Stimulated activated naive CD8-positive, alpha-beta T cell treated with anti-CD3 and anti-CD28 coated beads, Interleukin-15, Interleukin-2, amounts not matched to agents 100 ng/mL and 50 ng/mL, for 24 hours (primary cell): ENCODE measurements around the gene ZNF555.

Source experiments
- H3K27ac Mint-ChIP-seq: one replicate; pipeline ENCODE4 v1.8.0; 2021; ENCODE audit warnings: mild to moderate bottlenecking, mixed read lengths
- H3K27me3 Mint-ChIP-seq: one replicate; pipeline ENCODE4 v1.8.0; 2021; ENCODE audit warnings: mixed read lengths
- H3K36me3 Mint-ChIP-seq: one replicate; pipeline ENCODE4 v1.8.0; 2021; ENCODE audit warnings: low read depth, mixed read lengths
- H3K4me1 Mint-ChIP-seq: one replicate; pipeline ENCODE4 v1.8.0; 2021; ENCODE audit warnings: low read depth, mixed read lengths
- H3K4me3 Mint-ChIP-seq: one replicate; pipeline ENCODE4 v1.8.0; 2021; ENCODE audit warnings: mild to moderate bottlenecking, mixed read lengths
- H3K9me3 Mint-ChIP-seq: one replicate; pipeline ENCODE4 v1.8.0; 2021; ENCODE audit warnings: mixed read lengths

ZNF555 gene

DNA sequence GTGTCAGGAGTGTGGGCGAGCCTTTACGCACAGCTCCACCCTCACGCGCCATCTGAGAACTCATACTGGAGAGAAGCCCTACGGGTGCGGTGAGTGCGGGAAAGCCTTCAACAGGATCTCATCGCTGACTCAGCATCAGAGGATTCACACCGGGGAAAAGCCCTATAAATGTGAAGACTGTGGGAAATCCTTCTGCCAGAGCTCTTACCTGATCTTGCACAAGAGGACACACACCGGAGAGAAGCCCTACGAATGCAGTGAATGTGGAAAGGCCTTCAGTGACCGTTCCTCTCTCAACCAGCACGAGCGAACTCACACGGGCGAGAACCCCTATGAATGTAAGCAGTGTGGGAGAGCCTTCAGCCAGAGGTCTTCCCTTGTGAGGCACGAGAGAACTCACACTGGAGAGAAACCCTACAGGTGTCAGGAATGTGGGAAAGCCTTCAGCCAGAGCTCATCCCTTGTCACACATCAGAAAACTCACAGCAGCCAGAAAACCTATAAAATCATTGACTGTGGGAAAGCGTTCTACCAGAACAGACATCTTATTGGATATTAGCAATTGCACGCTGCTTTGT, 6.9 kb upstream of the ZNF555 start:
- Mint-ChIP-seq H3K36me3 (peaks cover 52% of the 10 kb centered on the region), H3K9me3 (peaks cover 22% of the 10 kb centered on the region), H3K27me3 (no peaks in the 10 kb centered on the region), H3K27ac (no peak overlapping the region), H3K4me1 (no peaks in the 10 kb centered on the region), H3K4me3 (no peak overlapping the region)

DNA sequence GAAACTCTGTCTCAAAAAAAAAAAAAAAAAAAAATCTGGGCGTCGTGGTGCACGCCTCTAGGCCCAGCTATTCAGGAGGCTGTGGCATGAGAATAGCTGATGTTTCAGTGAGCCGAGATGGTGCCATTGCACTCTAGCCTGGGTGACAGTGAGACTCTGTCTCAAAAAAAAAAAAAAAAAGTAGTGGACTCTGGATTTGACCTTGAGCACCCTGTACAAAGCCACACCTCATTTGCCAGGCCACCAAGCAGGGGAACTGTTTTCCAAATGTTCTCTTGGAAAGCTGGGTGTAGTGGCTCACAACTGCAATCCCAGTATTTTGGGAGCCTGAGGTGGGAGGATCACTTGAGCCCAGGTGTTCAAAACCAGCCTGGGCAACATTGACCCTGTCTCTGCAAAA, 3.8 kb upstream of the ZNF555 start:
- Mint-ChIP-seq H3K27ac (no peak overlapping the region), H3K4me3 (no peak overlapping the region), H3K27me3 (no peaks in the 10 kb centered on the region), H3K9me3 (peaks cover 22% of the 10 kb centered on the region), H3K36me3 (peaks cover 42% of the 10 kb centered on the region), H3K4me1 (peaks cover 4% of the 10 kb centered on the region)

- H3K27me3 Mint-ChIP-seq: no peaks in the 10 kb centered on the region
- H3K27ac Mint-ChIP-seq: no peak overlapping the region
- H3K36me3 Mint-ChIP-seq: peaks cover 17% of the 10 kb centered on the region
- H3K4me3 Mint-ChIP-seq: peak overlapping the region; percentile 65
- no peaks in the 10 kb centered on the region for H3K9me3 Mint-ChIP-seq
- peaks cover 10% of the 10 kb centered on the region for H3K4me1 Mint-ChIP-seq
Observed at GRCh38 chr19:2841855-2842574, 740 bp downstream of the ZNF555 start.

DNA sequence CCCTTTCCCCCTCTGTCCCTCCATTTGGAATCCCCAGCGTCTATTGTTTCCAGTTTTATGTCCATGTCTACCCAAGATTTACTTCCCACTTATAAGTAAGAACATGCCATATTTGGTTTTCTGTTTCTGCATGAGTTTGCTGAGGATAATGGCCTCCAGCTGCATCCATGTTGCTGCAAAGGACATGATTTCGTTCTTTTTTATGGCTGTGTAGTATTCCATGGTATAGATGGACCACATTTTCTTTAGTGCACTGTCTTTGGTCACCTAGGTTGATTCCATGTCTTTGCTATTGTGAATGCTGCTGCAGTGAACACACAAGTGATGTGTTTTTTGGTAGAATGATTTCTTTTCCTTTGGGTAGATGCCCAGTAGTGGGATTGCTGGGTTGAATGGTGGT, 3.8 kb downstream of the ZNF555 start:
- no peak overlapping the region for H3K4me3 Mint-ChIP-seq
- no peaks in the 10 kb centered on the region for H3K27me3 Mint-ChIP-seq
- no peak overlapping the region for H3K27ac Mint-ChIP-seq
- peaks cover 16% of the 10 kb centered on the region for H3K4me1 Mint-ChIP-seq
- H3K36me3 Mint-ChIP-seq: peaks cover 20% of the 10 kb centered on the region
- peaks cover 5% of the 10 kb centered on the region for H3K9me3 Mint-ChIP-seq

DNA sequence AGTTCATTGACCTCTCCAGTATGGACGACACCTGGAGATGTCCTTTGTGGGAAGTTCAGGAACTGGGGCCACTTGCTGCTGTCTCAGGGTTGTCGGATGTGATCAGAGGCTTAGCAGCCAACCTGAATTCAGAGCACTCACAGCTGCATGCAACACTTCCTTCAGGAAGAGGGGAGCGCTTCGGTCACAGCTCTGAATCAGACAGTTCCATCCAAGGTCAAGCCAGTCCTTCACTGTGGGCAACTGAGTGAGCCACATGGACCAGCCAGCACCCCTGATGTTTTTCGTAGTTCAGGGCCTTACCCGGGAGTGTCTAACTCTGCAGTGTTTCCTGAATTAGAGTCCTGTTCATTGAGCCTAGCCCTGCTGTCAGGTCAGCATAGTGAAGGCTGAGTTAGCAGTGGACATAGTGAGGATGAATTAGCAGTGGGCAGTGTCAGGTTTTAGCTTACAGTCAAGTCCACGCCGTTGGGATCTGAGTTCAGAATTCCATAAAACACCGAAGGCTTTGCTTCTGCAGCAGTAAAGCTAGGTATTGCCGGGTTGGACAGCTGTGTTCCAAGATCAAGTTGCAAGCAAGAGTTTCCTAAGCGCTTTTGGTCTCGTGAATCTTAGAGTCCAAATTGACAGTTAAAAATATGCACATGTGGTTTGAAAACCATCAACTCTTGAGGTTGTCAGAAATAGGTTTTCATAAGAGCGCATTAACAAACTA, 5.1 kb downstream of the ZNF555 start:
- no peak overlapping the region for H3K27ac Mint-ChIP-seq
- H3K36me3 Mint-ChIP-seq: peaks cover 33% of the 10 kb centered on the region
- peaks cover 23% of the 10 kb centered on the region for H3K4me1 Mint-ChIP-seq
- peaks cover 14% of the 10 kb centered on the region for H3K9me3 Mint-ChIP-seq
- H3K4me3 Mint-ChIP-seq: no peak overlapping the region
- no peaks in the 10 kb centered on the region for H3K27me3 Mint-ChIP-seq

DNA sequence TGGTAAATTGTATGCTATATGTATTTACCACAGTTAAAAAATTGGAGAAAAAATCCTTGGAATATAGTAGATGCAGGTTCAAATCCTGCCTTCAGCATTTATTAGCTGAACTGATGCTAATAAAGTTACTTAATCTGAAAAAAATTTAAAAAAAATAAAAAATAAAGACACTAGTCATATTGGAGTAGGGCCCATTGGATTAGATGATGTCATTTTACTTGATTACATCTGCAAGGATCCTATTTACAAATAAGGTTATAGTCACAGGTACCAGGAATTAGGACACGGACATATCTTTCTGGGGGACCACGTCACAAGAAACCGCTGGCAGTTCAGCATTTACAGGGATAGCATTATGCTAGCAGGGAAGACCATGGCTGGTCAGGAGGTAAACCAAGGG, 6.2 kb downstream of the ZNF555 start:
- peaks cover 18% of the 10 kb centered on the region for H3K4me1 Mint-ChIP-seq
- H3K27ac Mint-ChIP-seq: no peak overlapping the region
- H3K4me3 Mint-ChIP-seq: no peak overlapping the region
- H3K27me3 Mint-ChIP-seq: no peaks in the 10 kb centered on the region
- H3K9me3 Mint-ChIP-seq: peaks cover 24% of the 10 kb centered on the region
- H3K36me3 Mint-ChIP-seq: peaks cover 44% of the 10 kb centered on the region

DNA sequence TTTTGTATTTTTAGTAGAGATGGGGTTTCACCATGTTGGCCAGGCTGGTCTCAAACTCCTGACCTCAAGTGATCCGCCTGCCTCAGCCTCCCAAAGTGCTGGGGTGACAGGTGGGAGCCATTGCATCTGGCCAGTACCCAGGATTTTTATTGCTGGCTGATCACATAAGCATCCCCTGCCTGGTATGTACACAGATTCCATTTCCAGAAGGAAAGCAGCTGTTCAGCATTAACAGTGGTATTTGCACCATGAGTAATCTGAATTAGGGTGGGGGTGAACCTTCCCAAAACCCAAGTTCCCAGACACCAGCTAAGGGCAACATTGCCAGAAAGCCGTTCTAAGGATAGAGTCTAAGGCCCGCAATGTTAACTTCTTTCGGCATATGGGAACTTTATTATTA, 7.3 kb downstream of the ZNF555 start:
- H3K9me3 Mint-ChIP-seq: peaks cover 33% of the 10 kb centered on the region
- H3K36me3 Mint-ChIP-seq: peaks cover 55% of the 10 kb centered on the region

DNA sequence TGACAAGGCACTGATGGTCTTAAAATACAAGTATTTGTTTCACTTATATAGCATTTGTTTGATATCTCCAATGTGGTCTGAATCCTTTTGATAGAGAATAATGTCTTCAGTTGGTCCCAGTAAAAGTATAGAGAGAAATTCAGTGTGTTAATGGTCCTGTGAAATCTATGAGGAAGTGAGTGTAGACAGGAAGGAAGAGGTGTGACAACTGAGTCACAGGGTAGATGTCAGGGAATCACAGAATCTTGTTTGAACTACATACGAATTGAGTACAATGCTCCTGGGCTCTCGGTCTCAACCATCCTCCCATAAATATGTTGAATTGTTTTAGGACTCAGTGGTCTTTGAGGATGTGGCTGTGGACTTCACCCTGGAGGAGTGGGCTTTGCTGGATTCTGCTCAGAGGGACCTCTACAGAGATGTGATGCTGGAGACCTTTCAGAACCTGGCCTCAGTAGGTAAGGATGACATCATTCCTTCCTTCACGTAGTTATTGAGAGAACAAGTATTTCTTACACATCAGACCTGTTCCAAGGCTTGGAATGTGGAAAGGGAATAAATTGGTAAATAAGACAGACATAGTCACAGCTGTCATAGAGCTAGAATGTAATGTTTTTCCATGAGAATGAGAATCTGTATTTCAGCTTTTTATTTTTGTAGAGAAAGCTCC, 9.1 kb downstream of the ZNF555 start:
- Mint-ChIP-seq H3K27me3 (no peaks in the 10 kb centered on the region), H3K36me3 (peaks cover 65% of the 10 kb centered on the region), H3K4me1 (peaks cover 13% of the 10 kb centered on the region), H3K27ac (no peak overlapping the region), H3K9me3 (peaks cover 47% of the 10 kb centered on the region), H3K4me3 (no peak overlapping the region)

More for the DNA sequence above, 7.3 kb downstream of the ZNF555 start:
- no peaks in the 10 kb centered on the region for H3K27me3 Mint-ChIP-seq
- H3K4me1 Mint-ChIP-seq: peaks cover 13% of the 10 kb centered on the region
- H3K4me3 Mint-ChIP-seq: no peak overlapping the region
- H3K27ac Mint-ChIP-seq: no peak overlapping the region

DNA sequence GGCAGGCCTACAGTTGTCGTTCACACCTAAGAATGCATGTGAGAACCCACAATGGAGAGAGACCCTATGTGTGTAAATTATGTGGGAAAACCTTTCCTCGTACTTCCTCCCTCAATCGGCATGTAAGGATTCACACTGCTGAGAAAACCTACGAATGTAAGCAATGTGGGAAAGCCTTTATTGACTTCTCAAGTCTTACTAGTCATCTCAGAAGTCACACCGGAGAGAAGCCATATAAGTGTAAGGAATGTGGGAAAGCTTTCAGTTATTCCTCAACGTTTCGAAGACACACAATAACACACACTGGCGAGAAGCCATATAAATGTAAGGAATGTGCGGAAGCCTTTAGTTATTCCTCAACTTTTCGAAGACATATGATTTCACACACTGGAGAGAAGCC, 11.3 kb downstream of the ZNF555 start:
- H3K27me3 Mint-ChIP-seq: no peaks in the 10 kb centered on the region
- H3K4me1 Mint-ChIP-seq: peaks cover 26% of the 10 kb centered on the region
- H3K27ac Mint-ChIP-seq: no peak overlapping the region
- H3K36me3 Mint-ChIP-seq: peaks cover 62% of the 10 kb centered on the region
- H3K9me3 Mint-ChIP-seq: peaks cover 55% of the 10 kb centered on the region
- no peak overlapping the region for H3K4me3 Mint-ChIP-seq

- Mint-ChIP-seq H3K4me1 (peaks cover 26% of the 10 kb centered on the region), H3K27ac (no peak overlapping the region), H3K27me3 (no peaks in the 10 kb centered on the region), H3K9me3 (peaks cover 55% of the 10 kb centered on the region), H3K4me3 (no peak overlapping the region), H3K36me3 (peaks cover 62% of the 10 kb centered on the region)
Observed at GRCh38 chr19:2853015-2853606, 11.8 kb downstream of the ZNF555 start.

GRCh38 chr19:2854849-2855248, 13.6 kb downstream of the ZNF555 start:
- Mint-ChIP-seq H3K27ac (no peak overlapping the region), H3K9me3 (peaks cover 56% of the 10 kb centered on the region), H3K4me3 (no peak overlapping the region), H3K4me1 (peaks cover 23% of the 10 kb centered on the region), H3K27me3 (no peaks in the 10 kb centered on the region), H3K36me3 (peaks cover 60% of the 10 kb centered on the region)

- no peak overlapping the region for H3K4me3 Mint-ChIP-seq
- peaks cover 42% of the 10 kb centered on the region for H3K36me3 Mint-ChIP-seq
- no peaks in the 10 kb centered on the region for H3K27me3 Mint-ChIP-seq
- H3K27ac Mint-ChIP-seq: no peak overlapping the region
- peaks cover 43% of the 10 kb centered on the region for H3K9me3 Mint-ChIP-seq
- H3K4me1 Mint-ChIP-seq: peaks cover 13% of the 10 kb centered on the region
Observed at GRCh38 chr19:2856457-2857050, 15.3 kb downstream of the ZNF555 start.

GRCh38 chr19:2858864-2859263, 17.6 kb downstream of the ZNF555 start:
- no peak overlapping the region for H3K4me3 Mint-ChIP-seq
- no peak overlapping the region for H3K27ac Mint-ChIP-seq
- no peaks in the 10 kb centered on the region for H3K27me3 Mint-ChIP-seq
- H3K36me3 Mint-ChIP-seq: peaks cover 19% of the 10 kb centered on the region
- H3K4me1 Mint-ChIP-seq: peaks cover 13% of the 10 kb centered on the region
- H3K9me3 Mint-ChIP-seq: peaks cover 23% of the 10 kb centered on the region

DNA sequence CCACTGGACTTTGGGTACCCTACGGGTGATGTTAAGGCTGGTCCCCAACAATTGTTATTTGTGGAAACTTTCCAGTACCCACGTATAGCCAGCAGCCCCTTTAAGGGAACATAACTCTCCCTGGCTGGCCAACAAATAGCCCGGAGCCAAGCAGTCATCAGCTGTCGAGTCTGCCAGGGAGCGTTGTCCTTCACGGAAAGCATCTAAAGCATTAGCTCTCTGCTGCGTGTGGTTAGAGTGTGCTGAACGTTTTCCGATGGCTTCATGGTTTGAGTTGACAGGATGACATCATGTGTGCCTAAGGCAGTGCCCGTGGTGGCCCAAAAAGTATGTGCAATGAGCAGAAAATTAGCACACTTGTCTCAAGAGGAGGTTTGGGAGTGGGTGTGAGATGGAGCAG, 22.5 kb downstream of the ZNF555 start:
- Mint-ChIP-seq H3K9me3 (no peaks in the 10 kb centered on the region), H3K36me3 (no peaks in the 10 kb centered on the region), H3K27ac (no peak overlapping the region), H3K4me3 (no peak overlapping the region), H3K27me3 (peaks cover 6% of the 10 kb centered on the region), H3K4me1 (no peaks in the 10 kb centered on the region)
